Adrenal gland (tissue), 12 donors: ENCODE measurements around the gene METTL1. TPM values are rescaled to one million over a fixed set of nuclear protein-coding genes. Genes with fewer than 3 reads are reported as not detected.

ENCODE experiments used
- DNase-seq, 7 donors: peaks; one replicate each; pipeline ENCODE4 v3.0.0-alpha.2; 2019 to 2020
- H3K27ac ChIP-seq, 5 donors: fragments of 200-600 bp; sonication (generic) in 4 of 5; 1 replicate in 3 of 5; 2 replicates in 2 of 5; pipeline versions ENCODE4 v1.5.1 to v1.8.0; 2016 to 2020; ENCODE audit warnings: mild to moderate bottlenecking in 1 of 5
- H3K27me3 ChIP-seq: fragments of 200-600 bp; 2 replicates; pipeline ENCODE4 v1.8.0; 2021
- H3K36me3 ChIP-seq, 2 donors: fragments of 200-600 bp; replicated peaks in 1 of 2; 1 replicate in 1 of 2; 2 replicates in 1 of 2; pipeline versions ENCODE4 v1.5.1 to v1.8.0; 2018 to 2022
- H3K4me1 ChIP-seq, 2 donors: fragments of 200-600 bp; replicated peaks in 1 of 2; 1 replicate in 1 of 2; 2 replicates in 1 of 2; pipeline versions ENCODE4 v1.5.1 to v1.8.0; 2018 to 2021
- H3K4me3 ChIP-seq, 4 donors: fragments of 200-600 bp; sonication (generic) in 3 of 4; one replicate each; pipeline ENCODE4 v1.5.1; 2016 to 2018
- H3K9me3 ChIP-seq, 3 donors: fragments of 200-600 bp; sonication (generic) in 1 of 3; replicated peaks in 1 of 3; 1 replicate in 2 of 3; 2 replicates in 1 of 3; pipeline versions ENCODE4 v1.5.1 to v1.8.0; 2016 to 2021
- POLR2A ChIP-seq, 2 donors: fragments of 450-650 bp; IDR thresholded peaks; one replicate each; pipeline ENCODE4 v1.6.1; 2017; ENCODE audit warnings: antibody characterized with exemption in 2 of 2, mild to moderate bottlenecking in 2 of 2, moderate library complexity in 1 of 2
- WGBS, 4 donors: extraction: QIAGEN DNeasy Blood & Tissue Kit in 2 of 4; methylation state at CpG; one replicate each; pipeline versions ENCODE4 v1.1.5 to v1.1.7; 2013 to 2017; 5-methylcytosine and 5-hydroxymethylcytosine counted together
- intact Hi-C, 2 donors: fragments of 100-400 bp; cut with DNase I; formaldehyde crosslinking; loops; one replicate each; pipeline versions ENCODE4 v1.14.1 to v1.15.0; 2022 to 2023
- polyA plus RNA-seq, 3 donors: library from polyadenylated mRNA; stranded (reverse); fragments of 200-250 nt in 2 of 3; fragments of 350-450 nt in 1 of 3; fragmentation: Illumina TruSeq in 1 of 3; extraction: RNeasy Lipid Tissue Mini Kit (QIAGEN cat#74804) in 1 of 3; gene quantifications; one replicate each; pipeline ENCODE4 v1.2.3, GENCODE V29; 2013 to 2014
- total RNA-seq, 9 donors: library from RNA; depleted of rRNA in 4 of 9; stranded (reverse); fragments of >200 nt in 4 of 9; fragments of 120-200 nt in 1 of 9; fragmentation: NEBNext Ultra II Directional in 1 of 9; extraction: Animal tissue kit (Norgen Biotek cat#: 25700) in 1 of 9; gene quantifications; one replicate each; pipeline versions ENCODE4 v1.1.0 to v1.2.4, GENCODE V29; 2013 to 2023
- TF ChIP-seq, protein P1 (sequence below), 6 experiments: fragments of 450-650 bp in 4 of 6; fragments of 200-600 bp in 2 of 6; sonication (generic) in 1 of 6; IDR thresholded peaks; 1 replicate in 5 of 6; 2 replicates in 1 of 6; pipeline versions ENCODE4 v1.5.1 to v1.8.0; 2016 to 2021; ENCODE audit warnings: antibody characterized with exemption in 6 of 6, mild to moderate bottlenecking in 2 of 6, moderate library complexity in 1 of 6
- donor health status: healthy with polysubstance abuse.
- donor health status: Bipolar disorder and iron deficiency.
- donor health status: DM: yes; HTN: yes; CAD: no.
- donor health status: DM: no; HTN: no; CAD: no.
- donor health status: DM: no; HTN: no; CAD: no.
- donor health status: DM: yes; HTN: yes; CAD: no.

Gene METTL1
- total and polyA plus RNA-seq, 12 donors, result 4.7 to 87.8 (median 28.0) TPM

DNA sequence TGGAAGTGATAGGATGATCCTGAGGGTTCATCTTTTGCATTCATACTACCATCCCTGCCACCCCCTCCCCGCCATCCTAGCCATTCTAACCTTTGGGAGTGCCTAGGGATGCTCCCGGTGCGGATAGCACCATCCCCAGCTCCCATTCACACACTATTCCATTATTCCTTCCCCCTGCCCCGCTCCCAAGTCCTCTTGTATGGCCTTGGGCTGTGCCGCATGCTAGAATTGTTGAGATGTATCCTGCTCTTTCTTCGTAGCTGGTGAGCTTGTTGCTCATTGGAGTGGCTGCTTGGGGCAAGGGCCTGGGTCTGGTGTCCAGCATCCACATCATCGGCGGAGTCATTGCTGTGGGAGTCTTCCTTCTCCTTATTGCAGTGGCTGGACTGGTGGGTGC, 26.4 kb downstream of the METTL1 start:
- Histone ChIP-seq H3K36me3 (peaks cover 0 to 41% of the 10 kb centered on the region in 2 donors), H3K9me3 (no peaks in the 10 kb centered on the region), H3K4me3 (peak overlapping the region in 3 of 4 donors; percentile 89 to 99 (median 91)), H3K27me3 (peaks cover 7% of the 10 kb centered on the region), H3K4me1 (peaks cover 7 to 13% of the 10 kb centered on the region in 2 donors), H3K27ac (peak overlapping the region in 4 of 5 donors; percentile 85 to 99 (median 97))
- DNase-seq, result peak in 1 of 7 donors; percentile 33
- intact Hi-C loops, result no loop called here
- TF ChIP-seq POLR2A (IDR thresholded peaks at IDR 0.05), result no peak
- TF ChIP-seq, protein P1, sequence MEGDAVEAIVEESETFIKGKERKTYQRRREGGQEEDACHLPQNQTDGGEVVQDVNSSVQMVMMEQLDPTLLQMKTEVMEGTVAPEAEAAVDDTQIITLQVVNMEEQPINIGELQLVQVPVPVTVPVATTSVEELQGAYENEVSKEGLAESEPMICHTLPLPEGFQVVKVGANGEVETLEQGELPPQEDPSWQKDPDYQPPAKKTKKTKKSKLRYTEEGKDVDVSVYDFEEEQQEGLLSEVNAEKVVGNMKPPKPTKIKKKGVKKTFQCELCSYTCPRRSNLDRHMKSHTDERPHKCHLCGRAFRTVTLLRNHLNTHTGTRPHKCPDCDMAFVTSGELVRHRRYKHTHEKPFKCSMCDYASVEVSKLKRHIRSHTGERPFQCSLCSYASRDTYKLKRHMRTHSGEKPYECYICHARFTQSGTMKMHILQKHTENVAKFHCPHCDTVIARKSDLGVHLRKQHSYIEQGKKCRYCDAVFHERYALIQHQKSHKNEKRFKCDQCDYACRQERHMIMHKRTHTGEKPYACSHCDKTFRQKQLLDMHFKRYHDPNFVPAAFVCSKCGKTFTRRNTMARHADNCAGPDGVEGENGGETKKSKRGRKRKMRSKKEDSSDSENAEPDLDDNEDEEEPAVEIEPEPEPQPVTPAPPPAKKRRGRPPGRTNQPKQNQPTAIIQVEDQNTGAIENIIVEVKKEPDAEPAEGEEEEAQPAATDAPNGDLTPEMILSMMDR (IDR thresholded peaks at IDR 0.05), result no peak
- 28 to 33% (median 29%) methylated on average over 5 to 8 of the region's 8 CpGs for whole genome bisulfite sequencing, 4 donors

DNA sequence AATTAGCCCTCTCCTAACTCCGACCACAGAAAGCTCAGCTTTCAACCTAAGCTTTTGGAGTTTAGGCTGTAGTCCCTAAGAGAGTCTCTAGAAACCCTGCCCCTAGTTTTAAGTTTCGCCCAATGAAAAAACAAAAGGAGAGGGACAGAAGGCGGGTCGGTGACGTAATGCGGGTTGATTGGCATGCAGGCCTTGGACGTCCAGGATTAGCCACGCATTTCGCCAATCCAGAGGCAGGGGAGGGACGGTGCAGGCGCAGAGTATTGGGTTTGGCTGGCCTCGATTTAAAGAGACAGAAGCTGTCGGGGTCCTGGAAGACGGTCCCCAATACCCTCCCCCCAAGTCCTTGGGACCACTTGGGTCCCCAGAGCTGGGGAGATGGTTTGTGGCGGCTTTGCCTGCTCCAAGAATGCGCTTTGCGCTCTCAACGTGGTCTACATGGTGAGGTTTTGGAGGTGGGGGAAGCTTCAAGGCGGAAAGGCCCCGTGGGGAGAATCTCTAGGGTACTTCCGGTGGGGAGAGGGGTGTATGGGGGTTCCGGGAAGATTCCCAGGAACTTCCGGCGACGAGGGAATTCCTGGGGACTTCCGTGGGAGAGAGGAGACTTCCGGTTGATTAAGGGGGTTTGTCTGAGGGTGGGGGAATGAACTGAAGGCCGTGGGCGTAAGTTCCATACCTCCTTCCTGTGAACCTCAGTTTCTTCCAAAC, 27.0 kb downstream of the METTL1 start, which contains the start of gene TSPAN31:
Gene TSPAN31 (plus strand): TSS at position 263 of the 708 bp plus-strand sequence. CDS start 116 bp downstream, at position 379.
- H3K27ac ChIP-seq, result peak within 1 kb of the TSS; percentile 75 to 99 (median 96)
- TF ChIP-seq POLR2A (IDR thresholded peaks at IDR 0.05), result peak; percentile 69 to 90
- TF ChIP-seq, protein P1 (IDR thresholded peaks at IDR 0.05), result peak in 1 of 6 experiments; percentile 7
- H3K4me1 ChIP-seq, result peaks cover 7 to 10% of the 10 kb centered on the region in 2 donors
- H3K4me3 ChIP-seq, result peak within 1 kb of the TSS in 3 of 4 donors; percentile 89 to 99 (median 91)
- WGBS, 4 donors, result 0 to 1% (median 0%) methylated on average over 26 to 29 of the region's 29 CpGs
- peaks cover 0 to 36% of the 10 kb centered on the region in 2 donors for H3K36me3 ChIP-seq
- no peaks in the 10 kb centered on the region for H3K9me3 ChIP-seq
- peak; percentile 95 to 100 (median 99) for DNase-seq
- peaks cover 11% of the 10 kb centered on the region for H3K27me3 ChIP-seq
- intact Hi-C loops, result no loop called here

DNA sequence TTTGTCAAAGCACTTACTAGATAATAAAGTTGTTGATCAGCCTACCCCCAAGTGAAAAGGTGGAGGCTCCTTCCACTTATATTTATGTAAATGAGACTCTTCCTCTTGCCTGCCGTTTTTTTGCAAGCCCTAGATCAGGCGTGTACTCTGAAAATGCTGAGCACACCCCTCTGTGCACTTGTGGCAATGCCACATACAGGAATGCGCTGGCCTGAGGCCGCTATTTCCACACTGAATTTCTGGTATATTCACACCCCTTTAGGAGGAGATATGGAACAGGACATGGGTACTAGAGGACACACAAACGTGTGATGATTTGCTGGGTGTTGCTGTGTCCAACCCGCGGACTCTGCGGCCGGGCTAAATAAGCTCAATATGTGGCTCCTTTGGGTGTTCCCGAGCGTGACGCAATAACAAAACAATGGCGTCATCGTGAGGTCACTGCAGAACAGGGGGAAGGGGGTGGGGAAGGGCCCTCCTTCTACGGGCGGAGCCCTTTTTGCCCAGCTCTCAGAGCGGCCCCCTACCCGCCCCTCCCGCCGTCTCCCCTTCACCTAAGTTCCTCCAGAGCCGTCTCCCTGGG, 27.6 kb downstream of the METTL1 start:
- TF ChIP-seq POLR2A (IDR thresholded peaks at IDR 0.05), result no peak
- TF ChIP-seq, protein P1 (IDR thresholded peaks at IDR 0.05), result no peak
- Histone ChIP-seq H3K4me1 (peaks cover 7 to 10% of the 10 kb centered on the region in 2 donors), H3K9me3 (no peaks in the 10 kb centered on the region), H3K27ac (peak overlapping the region in 4 of 5 donors; percentile 85 to 99 (median 97)), H3K4me3 (peak overlapping the region in 2 of 4 donors; percentile 91 to 99), H3K27me3 (peaks cover 11% of the 10 kb centered on the region), H3K36me3 (peaks cover 0 to 30% of the 10 kb centered on the region in 2 donors)
- intact Hi-C loops, result no loop called here
- DNase-seq, result peak; percentile 73 to 90 (median 80)
- WGBS, 4 donors, result 8 to 12% (median 11%) methylated on average over 11 to 21 of the region's 21 CpGs

DNA sequence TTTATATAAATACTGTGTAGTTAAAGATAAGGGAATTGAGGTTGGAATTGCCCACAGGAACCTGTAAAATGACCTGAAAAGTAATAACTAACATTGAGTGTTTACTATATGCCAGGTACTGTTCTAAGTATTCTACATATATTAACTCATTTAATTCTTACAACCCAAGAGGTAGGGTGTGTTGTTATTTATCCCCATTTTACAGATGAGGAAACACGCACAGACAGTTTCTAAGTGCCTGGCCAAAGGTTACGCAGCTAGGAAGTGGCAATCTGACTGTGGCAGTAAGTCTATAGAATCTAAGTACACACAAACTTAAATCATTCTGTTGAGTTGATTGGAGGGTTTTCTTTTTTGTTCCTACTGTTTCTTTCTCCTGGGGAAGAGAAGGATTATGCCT, 28.1 kb downstream of the METTL1 start:
- Histone ChIP-seq H3K36me3 (peaks cover 0 to 25% of the 10 kb centered on the region in 2 donors), H3K4me3 (no peak overlapping the region), H3K9me3 (no peaks in the 10 kb centered on the region), H3K27ac (no peak overlapping the region), H3K27me3 (peaks cover 11% of the 10 kb centered on the region), H3K4me1 (peaks cover 7 to 10% of the 10 kb centered on the region in 2 donors)
- TF ChIP-seq POLR2A (IDR thresholded peaks at IDR 0.05), result no peak
- TF ChIP-seq, protein P1 (IDR thresholded peaks at IDR 0.05), result no peak
- no peak for DNase-seq
- WGBS, 4 donors, result 83 to 92% (median 88%) methylated on average over 2 of the region's 2 CpGs
- intact Hi-C loops, result no loop called here
